CD8-positive, alpha-beta memory T cell (primary cell): ENCODE results near the gene ARGLU1. TPM values are rescaled to one million over a fixed set of nuclear protein-coding genes. Genes with fewer than 3 reads are reported as not detected.

ENCODE experiments used
- CTCF ChIA-PET: fragments of 350-600 bp; sonication (Branson Sonifier 250); formaldehyde crosslinking; loops from one replicate; lab custom pipeline; 2021; ENCODE audit warnings: antibody characterized with exemption; lab: Charles Lee
- POLR2A ChIA-PET: fragments of 350-600 bp; sonication (Branson Sonifier 250); formaldehyde crosslinking; loops from one replicate; lab custom pipeline; 2021; ENCODE audit warnings: antibody characterized with exemption; lab: Charles Lee
- DNase-seq, 5 donors: peaks; one replicate each; pipeline versions ENCODE4 v3.0.0 to v3.0.0-alpha.2; 2020 to 2022; ENCODE audit warnings: mixed read lengths in 1 of 5
- H3K27ac ChIP-seq: one replicate; pipeline ENCODE4 v1.7.0; 2013; ENCODE audit warnings: low read depth, mild to moderate bottlenecking, low read length, moderate library complexity
- H3K27me3 ChIP-seq: 2 replicates; pipeline ENCODE4 v1.7.0; 2013; ENCODE audit warnings: low read length, mild to moderate bottlenecking; ENCODE audit not compliant: insufficient read depth, poor library complexity, severe bottlenecking
- H3K36me3 ChIP-seq: 2 replicates; pipeline ENCODE4 v1.7.0; 2013; ENCODE audit warnings: mild to moderate bottlenecking, low read length, moderate library complexity; ENCODE audit not compliant: insufficient read depth
- H3K4me1 ChIP-seq: 2 replicates; pipeline ENCODE4 v1.7.0; 2013; ENCODE audit warnings: mild to moderate bottlenecking, low read length, moderate library complexity; ENCODE audit not compliant: insufficient read depth
- H3K4me3 ChIP-seq: 2 replicates; pipeline ENCODE4 v1.7.0; 2013; ENCODE audit warnings: mild to moderate bottlenecking, low read length
- H3K9me3 ChIP-seq: 2 replicates; pipeline ENCODE4 v1.7.0; 2013; ENCODE audit warnings: mild to moderate bottlenecking, low read length
- H3K27ac Mint-ChIP-seq, 8 donors: one replicate each; pipeline ENCODE4 v1.8.0; 2020 to 2021; ENCODE audit warnings: mixed read lengths in 8 of 8, mild to moderate bottlenecking in 6 of 8, inconsistent platforms in 3 of 8, moderate library complexity in 3 of 8
- H3K27me3 Mint-ChIP-seq, 2 donors: one replicate each; pipeline ENCODE4 v1.8.0; 2020 to 2021; ENCODE audit warnings: mixed read lengths in 2 of 2, mild to moderate bottlenecking in 1 of 2, moderate library complexity in 1 of 2
- H3K36me3 Mint-ChIP-seq, 3 donors: one replicate each; pipeline ENCODE4 v1.8.0; 2020 to 2021; ENCODE audit warnings: mixed read lengths in 3 of 3, inconsistent platforms in 1 of 3, mild to moderate bottlenecking in 1 of 3
- H3K4me1 Mint-ChIP-seq, 3 donors: one replicate each; pipeline ENCODE4 v1.8.0; 2020 to 2021; ENCODE audit warnings: mixed read lengths in 3 of 3, inconsistent platforms in 1 of 3, mild to moderate bottlenecking in 1 of 3
- H3K4me3 Mint-ChIP-seq, 7 donors: one replicate each; pipeline ENCODE4 v1.8.0; 2020 to 2021; ENCODE audit warnings: mixed read lengths in 7 of 7, mild to moderate bottlenecking in 6 of 7, moderate library complexity in 4 of 7, inconsistent platforms in 2 of 7
- H3K9me3 Mint-ChIP-seq, 5 donors: one replicate each; pipeline ENCODE4 v1.8.0; 2020 to 2022; ENCODE audit warnings: mixed read lengths in 5 of 5, mild to moderate bottlenecking in 3 of 5, moderate library complexity in 2 of 5, inconsistent platforms in 1 of 5
- polyA plus RNA-seq: library from polyadenylated mRNA; unstranded; fragments of 300-500 nt; fragmentation: Illumina TruSeq; gene quantifications from one replicate; pipeline ENCODE4 v1.2.3, GENCODE V29; 2021
- total RNA-seq, 2 experiments: library from RNA; stranded (reverse); gene quantifications; one replicate each; pipeline ENCODE4 v1.2.3, GENCODE V29; 2021

ARGLU1 gene
- total and polyA plus RNA-seq, 3 experiments from 2014 or later = 39.2 to 89.0 (median 85.8) TPM

DNA sequence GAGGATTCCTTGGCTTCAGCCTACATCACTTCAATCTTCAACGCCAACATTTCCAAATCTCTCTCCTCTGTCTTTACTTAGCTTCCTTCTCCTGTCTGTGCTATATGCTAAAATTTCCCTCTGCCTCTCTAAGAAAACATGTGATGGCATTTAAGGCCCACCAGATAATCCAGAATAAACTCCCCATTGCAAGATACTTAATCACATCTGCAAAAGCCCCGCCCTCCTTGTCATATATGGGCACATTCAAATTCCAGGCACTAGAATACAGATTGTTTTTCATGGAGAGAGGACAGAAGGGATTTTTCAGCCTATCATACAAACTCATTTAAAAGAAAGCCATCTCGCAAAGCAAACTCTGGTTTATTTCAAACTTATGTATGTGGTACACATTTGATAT lies 16.2 kb downstream of the ARGLU1 start:
- H3K27ac Mint-ChIP-seq = peak overlapping the region in 4 of 8 donors; percentile 4 to 34 (median 12)
- CTCF ChIA-PET = no interaction called here

DNA sequence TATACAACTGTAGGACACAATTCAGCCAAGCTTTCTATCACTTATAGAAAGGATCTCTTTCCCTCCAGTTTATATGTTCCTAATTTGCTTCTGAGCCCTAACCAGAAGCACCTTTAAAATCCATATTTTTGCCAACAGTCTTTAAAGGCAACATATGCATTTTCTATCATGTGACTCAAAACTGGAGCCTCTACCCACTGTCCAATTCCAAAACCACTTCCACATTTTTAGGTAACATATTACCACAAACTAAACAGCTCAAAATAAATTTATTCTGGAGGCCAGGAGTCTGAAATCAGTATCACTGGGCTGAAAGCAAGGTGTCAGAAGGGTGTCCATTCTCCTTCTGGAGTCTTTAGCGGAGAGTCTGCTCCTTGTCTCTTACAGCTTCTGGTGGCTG lies 16.6 kb downstream of the ARGLU1 start:
- Mint-ChIP-seq H3K9me3 (no peaks in the 10 kb centered on the region), H3K27ac (peak overlapping the region in 4 of 8 donors; percentile 2 to 34 (median 6)), H3K4me1 (peaks cover 56 to 79% (median 72%) of the 10 kb centered on the region in 3 donors), H3K4me3 (no peak overlapping the region), H3K27me3 (no peaks in the 10 kb centered on the region), H3K36me3 (peaks cover 7 to 65% (median 28%) of the 10 kb centered on the region in 3 donors)
- no peak overlapping the region for H3K4me3 ChIP-seq
- H3K27me3 ChIP-seq = no peaks in the 10 kb centered on the region
- no peaks in the 10 kb centered on the region for H3K4me1 ChIP-seq
- no peaks in the 10 kb centered on the region for H3K9me3 ChIP-seq
- peaks cover 21% of the 10 kb centered on the region for H3K36me3 ChIP-seq
- no peak overlapping the region for H3K27ac ChIP-seq
- DNase-seq = no peak
- ChIA-PET CTCF (no interaction called here), POLR2A (interaction anchor here (0.9 kb wide), 1 partner anchor 16 kb away, joined by 3 read pairs; no protein-coding TSS in a partner anchor)

More for the DNA sequence above, 16.2 kb downstream of the ARGLU1 start:
- Mint-ChIP-seq H3K4me1 (peaks cover 58 to 83% (median 76%) of the 10 kb centered on the region in 3 donors), H3K27me3 (no peaks in the 10 kb centered on the region), H3K36me3 (peaks cover 10 to 69% (median 31%) of the 10 kb centered on the region in 3 donors), H3K4me3 (no peak overlapping the region), H3K9me3 (no peaks in the 10 kb centered on the region)
- Histone ChIP-seq H3K27ac (no peak overlapping the region), H3K36me3 (peaks cover 25% of the 10 kb centered on the region), H3K4me3 (no peak overlapping the region), H3K27me3 (no peaks in the 10 kb centered on the region), H3K4me1 (no peaks in the 10 kb centered on the region), H3K9me3 (no peaks in the 10 kb centered on the region)
- POLR2A ChIA-PET = interaction anchor here (0.9 kb wide), 1 partner anchor 15 kb away, joined by 3 read pairs; no protein-coding TSS in a partner anchor
- no peak for DNase-seq

DNA sequence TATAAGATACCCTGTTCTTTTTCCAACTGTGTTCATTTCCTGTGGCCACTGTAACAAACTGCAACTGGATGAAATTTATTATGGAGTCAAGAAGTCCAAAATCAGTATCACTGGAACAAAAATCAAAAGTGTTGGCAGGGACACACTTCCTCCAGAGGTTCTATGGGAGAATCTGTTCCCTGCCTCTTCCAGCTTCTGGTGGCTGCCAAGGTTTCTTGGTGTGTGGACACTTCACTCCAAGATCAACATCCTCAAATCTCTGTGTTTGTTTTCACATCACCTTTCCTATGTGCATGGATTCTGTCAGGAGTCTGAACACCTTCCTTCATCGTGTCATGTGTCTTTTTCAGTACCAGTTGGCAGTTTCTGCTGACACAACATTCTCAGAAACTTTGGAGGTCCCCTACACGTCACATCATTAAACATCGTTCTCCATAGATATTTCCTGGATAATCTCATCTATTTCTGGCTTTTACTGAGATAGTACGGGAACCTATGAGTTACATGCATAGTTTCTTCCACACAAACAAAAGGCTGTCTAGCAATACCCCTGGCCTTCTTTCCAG lies 17.3 kb downstream of the ARGLU1 start:
- Mint-ChIP-seq H3K36me3 (peaks cover 4 to 58% (median 24%) of the 10 kb centered on the region in 3 donors), H3K4me3 (no peak overlapping the region), H3K27me3 (no peaks in the 10 kb centered on the region), H3K9me3 (no peaks in the 10 kb centered on the region), H3K27ac (peak overlapping the region in 1 of 8 donors; percentile 42), H3K4me1 (peaks cover 51 to 72% (median 66%) of the 10 kb centered on the region in 3 donors)
- ChIA-PET CTCF (no interaction called here), POLR2A (interaction anchor here (0.9 kb wide), 1 partner anchor 16 kb away, joined by 3 read pairs; no protein-coding TSS in a partner anchor)
- no peak for DNase-seq
- no peak overlapping the region for H3K27ac ChIP-seq
- H3K36me3 ChIP-seq = peaks cover 16% of the 10 kb centered on the region
- H3K4me3 ChIP-seq = no peak overlapping the region
- no peaks in the 10 kb centered on the region for H3K4me1 ChIP-seq
- no peaks in the 10 kb centered on the region for H3K9me3 ChIP-seq
- no peaks in the 10 kb centered on the region for H3K27me3 ChIP-seq

GRCh38 chr13:106548064-106548696 lies 19.8 kb downstream of the ARGLU1 start:
- DNase-seq = no peak
- H3K4me3 Mint-ChIP-seq = no peak overlapping the region
- Histone ChIP-seq H3K27ac (no peak overlapping the region), H3K36me3 (peaks cover 8% of the 10 kb centered on the region), H3K9me3 (no peaks in the 10 kb centered on the region), H3K27me3 (no peaks in the 10 kb centered on the region), H3K4me1 (no peaks in the 10 kb centered on the region), H3K4me3 (no peak overlapping the region)
- CTCF ChIA-PET = interaction anchor here (1.3 kb wide), 1 partner anchor 12 kb away, joined by 4 read pairs; no protein-coding TSS in a partner anchor
- H3K27me3 Mint-ChIP-seq = no peaks in the 10 kb centered on the region
- peaks cover 36 to 50% (median 42%) of the 10 kb centered on the region in 3 donors for H3K4me1 Mint-ChIP-seq
- POLR2A ChIA-PET = no interaction called here
- H3K27ac Mint-ChIP-seq = peak overlapping the region in 6 of 8 donors; percentile 12 to 68 (median 16)
- no peaks in the 10 kb centered on the region for H3K9me3 Mint-ChIP-seq
- H3K36me3 Mint-ChIP-seq = peaks cover 0 to 42% (median 11%) of the 10 kb centered on the region in 3 donors

DNA sequence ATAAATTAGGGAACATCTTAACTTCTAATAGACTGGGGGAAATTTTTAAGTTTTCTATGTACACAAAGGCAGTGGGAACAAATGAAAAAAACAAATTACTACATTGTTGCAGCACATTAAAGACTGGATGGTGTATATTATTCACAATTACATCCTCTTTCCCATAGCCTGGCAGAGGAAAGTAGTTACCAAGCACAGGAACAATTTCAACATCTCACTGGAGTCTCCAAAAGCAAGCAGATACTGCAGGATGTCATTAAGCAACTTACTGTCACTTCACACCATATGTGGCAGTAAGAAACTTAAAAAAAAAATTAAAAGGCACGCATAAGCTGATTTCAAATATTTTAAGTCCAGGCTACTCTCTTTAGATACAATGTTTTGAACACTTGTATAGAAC lies 26.1 kb downstream of the ARGLU1 start:
- H3K27ac ChIP-seq = no peak overlapping the region
- ChIA-PET POLR2A (interaction anchor here (0.6 to 1.2 kb wide), 2 partner anchors 7 to 25 kb away, joined by 4 to 6 read pairs; no protein-coding TSS in a partner anchor), CTCF (no interaction called here)
- H3K4me3 ChIP-seq = no peak overlapping the region
- Mint-ChIP-seq H3K9me3 (no peaks in the 10 kb centered on the region), H3K27me3 (no peaks in the 10 kb centered on the region), H3K27ac (no peak overlapping the region), H3K4me3 (no peak overlapping the region), H3K36me3 (peaks cover 0 to 28% (median 0%) of the 10 kb centered on the region in 3 donors), H3K4me1 (peaks cover 0 to 3% (median 1%) of the 10 kb centered on the region in 3 donors)
- no peak for DNase-seq
- H3K9me3 ChIP-seq = no peaks in the 10 kb centered on the region
- peaks cover under 1% of the 10 kb centered on the region for H3K4me1 ChIP-seq
- no peaks in the 10 kb centered on the region for H3K27me3 ChIP-seq
- no peaks in the 10 kb centered on the region for H3K36me3 ChIP-seq

GRCh38 chr13:106540613-106541012 lies 27.3 kb downstream of the ARGLU1 start:
- POLR2A ChIA-PET = no interaction called here
- peak overlapping the region in 1 of 8 donors; percentile 59 for H3K27ac Mint-ChIP-seq
- H3K9me3 ChIP-seq = no peaks in the 10 kb centered on the region
- no peaks in the 10 kb centered on the region for H3K27me3 Mint-ChIP-seq
- H3K9me3 Mint-ChIP-seq = no peaks in the 10 kb centered on the region
- no peak for DNase-seq
- H3K4me3 ChIP-seq = no peak overlapping the region
- no peak overlapping the region for H3K4me3 Mint-ChIP-seq
- CTCF ChIA-PET = interaction anchor here (2.2 kb wide), 1 partner anchor 26 kb away, joined by 6 read pairs; no protein-coding TSS in a partner anchor
- H3K36me3 Mint-ChIP-seq = peaks cover 0 to 31% (median 0%) of the 10 kb centered on the region in 3 donors
- peaks cover 5 to 10% (median 5%) of the 10 kb centered on the region in 3 donors for H3K4me1 Mint-ChIP-seq
- peaks cover 7% of the 10 kb centered on the region for H3K4me1 ChIP-seq
- no peak overlapping the region for H3K27ac ChIP-seq
- H3K36me3 ChIP-seq = no peaks in the 10 kb centered on the region
- no peaks in the 10 kb centered on the region for H3K27me3 ChIP-seq

GRCh38 chr13:106537521-106537920 lies 30.4 kb downstream of the ARGLU1 start:
- Mint-ChIP-seq H3K36me3 (peaks cover 0 to 20% (median 0%) of the 10 kb centered on the region in 3 donors), H3K4me3 (peak overlapping the region in 2 of 7 donors; percentile 16 to 77), H3K27me3 (peaks cover 11 to 17% of the 10 kb centered on the region in 2 donors), H3K4me1 (peaks cover 21 to 25% (median 24%) of the 10 kb centered on the region in 3 donors), H3K9me3 (no peaks in the 10 kb centered on the region), H3K27ac (peak overlapping the region in 1 of 8 donors; percentile 43)
- POLR2A ChIA-PET = no interaction called here
- Histone ChIP-seq H3K4me3 (no peak overlapping the region), H3K36me3 (no peaks in the 10 kb centered on the region), H3K9me3 (no peaks in the 10 kb centered on the region), H3K27me3 (peaks cover 15% of the 10 kb centered on the region), H3K27ac (no peak overlapping the region), H3K4me1 (peaks cover 22% of the 10 kb centered on the region)
- CTCF ChIA-PET = interaction anchor here (1.3 to 3.4 kb wide), 4 partner anchors 8 to 29 kb away, joined by 3 to 36 read pairs (median 8); partner anchors contain the start of gene ARGLU1
- DNase-seq = no peak
